Mesendoderm (in vitro differentiated cells): ENCODE data around the gene POMGNT2.

Experiments
- DNase-seq: peaks from one replicate; pipeline ENCODE4 v3.0.0; 2013
- H2AK5ac ChIP-seq: 2 replicates; pipeline ENCODE4 v1.6.1; 2013; ENCODE audit warnings: low read length, inconsistent platforms
- H2BK120ac ChIP-seq: 2 replicates; pipeline ENCODE4 v1.6.1; 2013; ENCODE audit warnings: low read depth, mild to moderate bottlenecking, low read length, moderate library complexity, mixed read lengths
- H2BK15ac ChIP-seq: replicated peaks from 2 replicates; pipeline ENCODE4 v1.6.1; 2013; ENCODE audit warnings: low read depth, mild to moderate bottlenecking, moderate library complexity
- H2BK5ac ChIP-seq: 2 replicates; pipeline ENCODE4 v1.6.1; 2013; ENCODE audit warnings: low read length, inconsistent platforms
- H3K18ac ChIP-seq: 2 replicates; pipeline ENCODE4 v1.6.1; 2013; ENCODE audit warnings: mild to moderate bottlenecking, low read length, mixed read lengths
- H3K23ac ChIP-seq: one replicate; pipeline ENCODE4 v1.6.1; 2013; ENCODE audit warnings: low read length
- H3K27ac ChIP-seq: 2 replicates; pipeline ENCODE4 v1.5.1; 2013; ENCODE audit warnings: low read depth, mild to moderate bottlenecking, inconsistent platforms, low read length, moderate library complexity
- H3K27me3 ChIP-seq: 2 replicates; pipeline ENCODE4 v1.6.1; 2013; ENCODE audit warnings: low read length, control low read depth, mild to moderate bottlenecking, inconsistent platforms; ENCODE audit not compliant: insufficient read depth, poor library complexity
- H3K36me3 ChIP-seq: 2 replicates; pipeline ENCODE4 v1.6.1; 2013; ENCODE audit warnings: low read length, inconsistent platforms; ENCODE audit not compliant: control insufficient read depth, insufficient read depth
- H3K4ac ChIP-seq: one replicate; pipeline ENCODE4 v1.6.1; 2013; ENCODE audit warnings: low read depth, mild to moderate bottlenecking, low read length, moderate library complexity
- H3K4me1 ChIP-seq: 2 replicates; pipeline ENCODE4 v1.6.1; 2013; ENCODE audit warnings: low read depth, low read length, inconsistent platforms; ENCODE audit not compliant: control insufficient read depth
- H3K4me2 ChIP-seq: 2 replicates; pipeline ENCODE4 v1.6.1; 2013; ENCODE audit warnings: low read length
- H3K4me3 ChIP-seq: 2 replicates; pipeline ENCODE4 v1.5.1; 2013; ENCODE audit warnings: mild to moderate bottlenecking, low read length
- H3K56ac ChIP-seq: one replicate; pipeline ENCODE4 v1.6.1; 2013; ENCODE audit warnings: low read length
- H3K79me1 ChIP-seq: 2 replicates; pipeline ENCODE4 v1.6.1; 2013; ENCODE audit warnings: low read length, inconsistent platforms
- H3K79me2 ChIP-seq: 2 replicates; pipeline ENCODE4 v1.6.1; 2013; ENCODE audit warnings: mild to moderate bottlenecking, low read length; ENCODE audit not compliant: control insufficient read depth, insufficient read depth
- H3K9ac ChIP-seq: 2 replicates; pipeline ENCODE4 v1.6.1; 2013; ENCODE audit warnings: low read length, inconsistent platforms
- H4K5ac ChIP-seq: one replicate; pipeline ENCODE4 v1.6.1; 2013; ENCODE audit warnings: low read length
- H4K8ac ChIP-seq: one replicate; pipeline ENCODE4 v1.6.1; 2013; ENCODE audit warnings: low read depth, mild to moderate bottlenecking, control low read depth, low read length, moderate library complexity
- WGBS: extraction: QIAGEN DNeasy Blood & Tissue Kit; methylation state at CpG from one replicate; pipeline ENCODE4 v1.1.7; 2013; ENCODE audit warnings: low lambda C conversion rate, missing lambda C conversion rate; ENCODE audit not compliant: insufficient coverage; ENCODE audit errors: extremely low coverage; 5-methylcytosine and 5-hydroxymethylcytosine counted together

Gene POMGNT2

DNA sequence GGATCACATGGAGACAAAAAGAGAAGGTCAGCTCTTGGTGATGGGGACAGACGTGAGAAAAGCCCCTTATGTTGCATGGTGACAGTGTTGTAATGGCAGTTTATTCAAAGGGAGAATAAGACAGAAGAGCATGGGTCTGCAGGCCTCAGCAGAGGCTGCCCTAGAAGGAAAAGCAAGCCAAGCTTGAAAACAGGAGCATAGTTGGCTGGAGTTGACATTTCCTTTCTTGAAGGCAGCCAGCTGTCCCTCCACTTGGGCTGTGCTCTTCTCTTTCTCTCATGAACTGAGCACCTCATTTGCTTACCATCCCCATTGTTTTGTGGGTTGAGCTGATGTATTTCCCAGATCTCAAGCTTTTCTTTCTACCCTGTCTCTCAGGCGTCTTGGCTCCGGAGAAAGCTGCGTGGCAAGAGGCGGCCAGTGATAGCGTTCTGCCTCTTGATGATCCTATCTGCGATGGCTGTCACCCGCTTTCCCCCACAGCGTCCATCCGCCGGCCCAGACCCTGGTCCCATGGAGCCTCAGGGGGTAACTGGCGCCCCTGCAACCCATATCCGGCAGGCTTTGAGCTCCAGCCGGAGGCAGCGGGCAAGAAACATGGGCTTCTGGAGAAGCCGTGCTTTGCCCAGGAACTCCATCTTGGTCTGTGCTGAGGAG lies 73.9 kb downstream of the POMGNT2 start:
- Histone ChIP-seq H2BK120ac (no peak overlapping the region), H3K56ac (no peak overlapping the region), H2AK5ac (no peak overlapping the region), H3K27ac (no peak overlapping the region), H3K23ac (no peak overlapping the region), H3K27me3 (no peaks in the 10 kb centered on the region), H3K4me1 (no peaks in the 10 kb centered on the region), H4K8ac (no peak overlapping the region), H2BK5ac (no peak overlapping the region), H2BK15ac (no peak overlapping the region), H3K79me2 (no peaks in the 10 kb centered on the region), H3K4me3 (no peak overlapping the region), H3K4me2 (no peak overlapping the region), H3K4ac (no peak overlapping the region), H3K79me1 (no peaks in the 10 kb centered on the region), H3K18ac (no peak overlapping the region), H3K9ac (no peak overlapping the region), H4K5ac (no peak overlapping the region), H3K36me3 (no peaks in the 10 kb centered on the region)
- no peak for DNase-seq
- no CpG with 5 or more reads among the region's 16 CpGs for WGBS

DNA sequence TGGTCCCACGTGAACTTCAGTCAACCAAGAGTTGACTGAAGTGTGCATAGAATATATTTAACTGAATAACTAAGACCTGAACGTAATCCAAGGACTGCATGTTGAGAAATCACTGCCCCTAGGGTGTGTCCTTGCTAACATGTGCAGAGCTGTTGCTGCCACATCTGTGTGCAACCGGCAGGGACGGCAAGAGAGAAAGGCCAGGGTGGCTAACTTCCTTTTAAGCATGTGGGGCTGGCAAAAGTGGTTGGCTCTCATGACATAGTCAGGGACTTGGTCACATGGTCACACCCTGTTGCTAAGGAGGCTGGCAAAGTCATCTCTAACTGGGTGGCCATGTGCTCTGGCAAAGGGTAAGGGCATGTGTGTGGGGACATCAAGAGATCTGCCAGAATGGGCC lies 74.4 kb downstream of the POMGNT2 start:
- WGBS = no CpG with 5 or more reads among the region's 4 CpGs
- Histone ChIP-seq H2BK120ac (no peak overlapping the region), H3K27ac (no peak overlapping the region), H2AK5ac (no peak overlapping the region), H3K79me2 (no peaks in the 10 kb centered on the region), H3K4me1 (no peaks in the 10 kb centered on the region), H3K36me3 (no peaks in the 10 kb centered on the region), H4K5ac (no peak overlapping the region), H3K4me3 (no peak overlapping the region), H2BK15ac (no peak overlapping the region), H3K79me1 (no peaks in the 10 kb centered on the region), H3K56ac (no peak overlapping the region), H3K4ac (no peak overlapping the region), H4K8ac (no peak overlapping the region), H3K23ac (no peak overlapping the region), H3K18ac (no peak overlapping the region), H2BK5ac (no peak overlapping the region), H3K27me3 (no peaks in the 10 kb centered on the region), H3K9ac (no peak overlapping the region), H3K4me2 (no peak overlapping the region)
- DNase-seq = no peak

DNA sequence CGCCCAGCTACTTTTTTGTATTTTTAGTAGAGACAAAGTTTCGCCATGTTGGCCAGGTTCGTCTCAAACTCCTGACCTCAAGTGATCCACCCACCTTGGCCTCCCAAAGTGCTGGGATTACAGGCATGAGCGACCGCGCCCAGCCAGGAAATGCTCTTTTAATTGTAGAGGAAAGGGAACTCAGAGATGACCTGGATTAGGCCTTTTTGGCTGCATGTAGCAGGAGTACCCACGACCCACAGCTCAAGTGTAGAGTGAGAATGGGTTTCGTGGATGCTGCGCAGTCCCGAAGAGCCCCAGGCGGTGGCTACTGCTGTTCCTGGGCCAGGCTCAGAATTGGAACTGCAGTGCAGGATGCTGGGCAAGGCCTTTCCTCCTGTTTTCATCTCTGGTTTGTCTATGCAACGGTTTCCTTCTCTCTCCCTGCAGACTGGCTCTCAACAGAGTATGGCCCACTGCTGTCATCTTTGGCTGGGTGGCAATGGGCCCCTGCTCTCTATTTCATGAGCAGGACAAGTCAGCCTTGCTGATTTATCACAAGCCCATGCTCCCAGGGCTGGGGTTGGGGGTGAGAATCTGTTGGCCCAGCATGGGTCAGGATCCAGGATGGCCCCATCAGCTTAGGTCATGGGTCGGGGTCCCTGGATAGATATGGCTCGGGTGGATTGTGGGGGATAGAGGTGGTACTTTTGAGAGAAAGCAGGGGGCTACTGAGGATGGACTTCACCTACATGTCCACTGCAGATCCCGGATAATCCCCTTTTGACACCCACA lies 75.5 kb downstream of the POMGNT2 start:
- Histone ChIP-seq H4K5ac (no peak overlapping the region), H3K27ac (no peak overlapping the region), H3K4ac (no peak overlapping the region), H3K36me3 (no peaks in the 10 kb centered on the region), H3K4me2 (no peak overlapping the region), H3K4me3 (no peak overlapping the region), H2BK15ac (no peak overlapping the region), H3K79me2 (no peaks in the 10 kb centered on the region), H3K4me1 (no peaks in the 10 kb centered on the region), H3K18ac (no peak overlapping the region), H3K79me1 (no peaks in the 10 kb centered on the region), H2AK5ac (no peak overlapping the region), H3K56ac (no peak overlapping the region), H4K8ac (no peak overlapping the region), H3K23ac (no peak overlapping the region), H2BK120ac (no peak overlapping the region), H2BK5ac (no peak overlapping the region), H3K9ac (no peak overlapping the region), H3K27me3 (no peaks in the 10 kb centered on the region)
- WGBS = no CpG with 5 or more reads among the region's 15 CpGs
- no peak for DNase-seq
